HG02943 (cell line): Measurements from ENCODE around the gene SCAMP5.
A peak's percentile ranks its signal among the peaks of the same experiment; 100 is the strongest.

Experiments
- ATAC-seq: cut with Tn5 transposase; IDR thresholded peaks from one replicate; pipeline ENCODE4 v1.9.1; 2021; ENCODE audit warnings: mild to moderate bottlenecking, low read depth, moderate library complexity; ENCODE audit not compliant: unreplicated experiment

Gene SCAMP5

DNA sequence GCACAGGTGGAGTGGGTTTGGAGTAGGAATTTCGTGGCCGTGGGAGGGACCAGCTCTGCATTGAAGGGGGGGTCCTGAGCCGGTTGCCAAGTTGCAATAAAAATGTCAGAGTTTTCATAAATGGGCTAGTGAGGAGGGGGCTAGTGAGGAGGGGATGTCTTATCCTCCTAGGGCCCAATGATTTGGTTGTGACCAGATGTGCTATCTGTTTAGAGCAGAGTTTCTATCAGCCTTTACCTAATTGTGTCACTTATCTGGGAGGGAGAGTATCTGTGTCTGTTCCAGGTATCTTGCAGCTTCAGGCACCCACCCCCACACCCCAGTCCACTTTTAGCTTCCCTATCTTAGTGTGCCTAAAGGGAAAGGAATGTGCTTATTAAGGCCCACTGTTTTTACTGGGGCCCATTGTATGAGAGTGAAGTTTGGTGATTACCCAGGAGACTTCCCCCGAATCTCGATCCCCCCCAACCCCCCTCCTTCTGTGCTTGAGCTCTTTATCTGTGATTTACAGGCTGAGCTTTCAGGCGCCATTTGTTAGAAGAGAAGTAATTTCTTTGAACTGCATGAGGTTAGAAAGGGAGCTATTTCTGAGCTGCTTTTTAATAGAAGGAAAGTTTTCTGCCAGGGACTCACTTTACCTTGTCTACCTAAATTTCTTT, 70.6 kb downstream of the SCAMP5 start:
- no peak for ATAC-seq

DNA sequence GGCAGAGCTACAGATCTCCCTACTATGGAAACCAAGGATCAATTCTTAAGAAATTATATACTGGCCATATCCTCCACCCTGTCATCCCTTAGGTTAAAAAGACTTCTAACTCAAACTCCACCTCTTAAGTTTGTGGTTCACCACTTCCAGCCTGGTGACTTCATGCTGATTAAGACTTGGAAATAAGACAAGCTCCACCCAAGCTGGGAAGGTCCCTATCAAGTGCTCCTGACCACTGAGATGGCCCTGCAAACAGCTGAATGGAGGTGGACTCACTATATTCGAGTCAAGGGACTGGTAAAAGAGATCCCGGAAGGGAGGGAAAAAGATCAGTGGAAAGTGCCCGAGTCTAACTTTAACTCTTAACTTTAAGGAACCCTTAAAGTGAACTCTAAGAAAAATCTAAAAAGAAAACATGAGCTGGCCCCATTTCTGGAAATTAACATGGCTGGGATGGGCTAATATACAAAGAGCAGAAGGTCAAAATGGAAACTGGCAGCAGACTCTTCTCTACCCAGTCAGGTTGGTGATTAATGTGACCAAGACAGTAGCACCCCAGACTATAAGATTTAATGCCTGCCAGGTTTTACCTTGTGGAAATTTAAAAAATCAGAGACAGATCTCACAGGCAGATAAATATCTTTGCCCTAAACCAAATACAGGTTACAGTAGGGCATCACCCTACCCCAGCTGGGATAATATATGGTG, 71.9 kb downstream of the SCAMP5 start:
- no peak for ATAC-seq

DNA sequence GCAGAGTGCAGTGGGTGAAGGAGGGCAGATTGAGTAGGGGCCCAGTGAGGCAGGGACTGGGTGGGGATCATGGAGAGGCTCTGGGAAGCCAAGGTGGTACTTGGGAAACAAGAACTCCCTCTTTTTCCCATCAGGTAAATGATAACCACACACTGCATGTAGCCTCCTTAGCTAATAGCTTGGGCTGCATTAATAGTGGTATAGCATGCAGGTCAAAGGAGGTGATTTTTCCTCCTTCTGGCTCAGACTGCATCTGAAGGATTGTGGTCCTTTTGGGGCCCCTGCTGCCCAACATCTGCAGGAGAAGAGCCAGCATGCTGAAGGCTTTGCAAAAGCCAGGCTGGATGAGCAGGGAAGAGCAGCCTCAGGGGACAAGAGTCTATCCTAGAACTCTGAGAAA, 73.4 kb downstream of the SCAMP5 start:
- ATAC-seq = no peak

DNA sequence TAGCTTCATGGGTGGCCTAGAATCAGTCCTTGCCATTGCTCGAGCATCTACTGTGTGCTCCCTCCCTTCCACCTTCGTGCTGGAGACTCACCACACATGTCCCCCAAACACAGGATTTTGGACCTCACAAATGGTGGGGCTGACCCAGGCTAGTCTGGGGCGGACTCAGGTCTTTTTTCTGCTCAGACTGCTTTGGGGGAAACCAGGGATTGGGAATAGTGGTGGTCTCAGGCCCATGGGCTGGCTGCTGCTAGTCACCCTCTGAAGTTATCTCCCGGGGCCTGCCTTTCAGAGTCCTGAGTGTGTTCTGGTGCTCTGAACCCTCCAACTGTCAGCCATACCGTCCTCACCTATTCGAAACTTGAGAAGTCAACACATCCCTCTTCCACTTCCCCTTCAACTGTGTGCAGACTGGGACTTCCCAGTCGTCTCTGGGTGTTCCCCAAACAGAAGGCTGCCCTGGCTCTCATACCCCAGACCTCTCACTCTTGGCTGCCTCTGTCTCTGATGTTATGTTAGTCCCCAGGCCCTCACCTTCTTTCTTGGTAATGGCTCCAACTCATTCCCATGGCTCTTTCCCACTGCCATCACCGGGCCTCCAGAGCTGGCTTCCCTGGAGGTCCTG, 74.0 kb downstream of the SCAMP5 start:
- peak; percentile 66 for ATAC-seq

DNA sequence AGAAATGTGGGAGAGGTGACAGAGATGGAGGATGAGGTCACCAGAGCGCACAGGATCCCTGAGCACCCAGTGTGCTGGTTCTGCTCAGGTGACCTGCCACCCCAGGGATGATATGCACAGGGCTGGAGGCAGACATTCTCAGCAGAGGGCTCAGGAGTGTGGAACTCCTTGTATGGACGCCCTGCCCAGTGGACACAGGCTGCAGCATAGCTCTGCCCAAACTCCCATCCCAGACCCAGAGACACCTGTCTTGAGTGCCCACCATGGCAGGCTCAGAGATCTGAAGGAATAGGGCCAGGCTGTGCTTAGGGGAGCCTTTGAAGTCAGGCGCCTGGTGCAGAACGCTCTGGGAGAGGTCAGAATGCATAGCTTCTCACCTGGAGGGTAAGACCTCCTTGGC, 75.3 kb downstream of the SCAMP5 start:
- no peak for ATAC-seq
